B cell (primary cell): ENCODE data around the gene NUDT4.

ENCODE experiments used
- EZH2 ChIP-seq: IDR thresholded peaks from 2 replicates; pipeline ENCODE4 v1.6.1; 2012; ENCODE audit warnings: borderline replicate concordance, low read depth, mild to moderate bottlenecking, moderate library complexity, low read length; ENCODE audit not compliant: insufficient read depth, poor library complexity, severe bottlenecking
- TF ChIP-seq, protein P1 (sequence below): fragments of 200-600 bp; IDR thresholded peaks from one replicate; pipeline ENCODE4 v1.8.0; 2022; ENCODE audit warnings: antibody characterized with exemption, mild to moderate bottlenecking

- TF ChIP-seq, protein P1, sequence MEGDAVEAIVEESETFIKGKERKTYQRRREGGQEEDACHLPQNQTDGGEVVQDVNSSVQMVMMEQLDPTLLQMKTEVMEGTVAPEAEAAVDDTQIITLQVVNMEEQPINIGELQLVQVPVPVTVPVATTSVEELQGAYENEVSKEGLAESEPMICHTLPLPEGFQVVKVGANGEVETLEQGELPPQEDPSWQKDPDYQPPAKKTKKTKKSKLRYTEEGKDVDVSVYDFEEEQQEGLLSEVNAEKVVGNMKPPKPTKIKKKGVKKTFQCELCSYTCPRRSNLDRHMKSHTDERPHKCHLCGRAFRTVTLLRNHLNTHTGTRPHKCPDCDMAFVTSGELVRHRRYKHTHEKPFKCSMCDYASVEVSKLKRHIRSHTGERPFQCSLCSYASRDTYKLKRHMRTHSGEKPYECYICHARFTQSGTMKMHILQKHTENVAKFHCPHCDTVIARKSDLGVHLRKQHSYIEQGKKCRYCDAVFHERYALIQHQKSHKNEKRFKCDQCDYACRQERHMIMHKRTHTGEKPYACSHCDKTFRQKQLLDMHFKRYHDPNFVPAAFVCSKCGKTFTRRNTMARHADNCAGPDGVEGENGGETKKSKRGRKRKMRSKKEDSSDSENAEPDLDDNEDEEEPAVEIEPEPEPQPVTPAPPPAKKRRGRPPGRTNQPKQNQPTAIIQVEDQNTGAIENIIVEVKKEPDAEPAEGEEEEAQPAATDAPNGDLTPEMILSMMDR = no peak
- TF ChIP-seq EZH2 = no peak
Observed at GRCh38 chr12:93448796-93449195, 71.1 kb downstream of the NUDT4 start.
